ENCODE results near the gene AKAP6.
A peak's percentile ranks its signal among the peaks of the same experiment; 100 is the strongest.

AKAP6 gene

DNA sequence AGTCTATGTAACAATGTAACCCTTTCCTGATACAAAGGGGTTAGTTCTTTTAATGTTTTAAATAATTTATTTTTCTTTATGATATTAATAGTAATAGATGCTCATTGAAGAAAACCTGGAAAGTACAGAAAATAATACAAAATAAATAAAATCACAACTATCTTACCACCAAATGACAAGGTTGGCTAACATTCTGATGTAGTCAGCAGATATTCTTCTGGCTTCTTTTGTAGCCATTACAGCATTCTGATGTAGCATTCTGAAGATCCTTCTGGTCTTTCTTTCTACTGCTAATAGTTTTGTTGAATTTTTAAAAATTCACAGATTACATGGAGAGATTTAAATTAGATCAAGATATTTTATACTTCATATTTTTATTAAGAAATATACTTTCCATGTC, 301.6 kb downstream of the AKAP6 start:
- no peak for DNase-seq

DNA sequence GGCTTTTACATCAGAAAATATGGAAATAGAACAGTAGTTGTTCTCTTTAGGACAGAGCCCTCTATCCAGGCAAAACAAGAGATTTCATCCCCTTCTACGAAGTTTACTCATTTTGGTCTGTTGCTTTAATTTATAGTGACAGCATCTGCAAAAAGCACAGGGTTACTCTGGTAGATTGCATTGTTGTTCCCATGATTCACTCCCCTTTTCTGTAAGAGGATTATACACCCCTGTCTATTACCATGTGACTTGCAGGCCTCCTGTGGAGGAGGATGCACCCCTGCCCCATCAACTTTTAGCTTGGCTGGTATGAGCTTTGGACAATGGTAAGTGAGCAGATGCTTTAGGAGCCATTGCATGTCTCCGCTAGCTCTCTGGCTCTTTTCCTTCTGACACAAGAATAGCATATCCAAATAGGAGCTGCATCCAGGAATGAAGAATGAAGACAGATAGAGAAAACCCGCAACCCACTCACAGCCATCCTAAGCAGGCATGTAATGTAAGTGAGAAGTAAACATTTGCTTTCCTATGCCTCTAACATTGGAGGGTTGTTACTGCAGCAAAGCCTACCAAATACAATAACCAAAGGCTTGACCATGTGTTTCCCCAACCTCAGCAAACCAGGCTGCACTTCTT, 304.2 kb downstream of the AKAP6 start:
- DNase-seq = peak; percentile 18

DNA sequence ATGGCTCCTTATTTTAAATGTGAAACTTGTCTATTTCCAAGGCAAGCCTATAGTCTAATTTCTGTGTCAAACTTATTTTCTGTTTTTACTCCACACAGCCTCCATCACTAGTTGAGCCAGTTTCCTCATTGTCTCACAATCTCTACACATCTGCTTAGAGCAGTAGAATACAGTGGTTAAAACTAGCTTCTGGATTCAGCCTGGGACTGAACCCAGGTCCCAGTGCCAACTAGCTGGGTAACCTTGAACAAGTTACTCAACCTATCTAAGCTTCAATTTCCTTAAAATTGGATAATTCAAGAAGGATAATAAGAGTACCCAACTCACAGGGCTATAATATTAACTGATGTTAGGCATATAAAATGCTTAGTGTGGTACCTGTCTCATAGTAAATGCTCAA, 304.8 kb downstream of the AKAP6 start:
- DNase-seq = no peak

DNA sequence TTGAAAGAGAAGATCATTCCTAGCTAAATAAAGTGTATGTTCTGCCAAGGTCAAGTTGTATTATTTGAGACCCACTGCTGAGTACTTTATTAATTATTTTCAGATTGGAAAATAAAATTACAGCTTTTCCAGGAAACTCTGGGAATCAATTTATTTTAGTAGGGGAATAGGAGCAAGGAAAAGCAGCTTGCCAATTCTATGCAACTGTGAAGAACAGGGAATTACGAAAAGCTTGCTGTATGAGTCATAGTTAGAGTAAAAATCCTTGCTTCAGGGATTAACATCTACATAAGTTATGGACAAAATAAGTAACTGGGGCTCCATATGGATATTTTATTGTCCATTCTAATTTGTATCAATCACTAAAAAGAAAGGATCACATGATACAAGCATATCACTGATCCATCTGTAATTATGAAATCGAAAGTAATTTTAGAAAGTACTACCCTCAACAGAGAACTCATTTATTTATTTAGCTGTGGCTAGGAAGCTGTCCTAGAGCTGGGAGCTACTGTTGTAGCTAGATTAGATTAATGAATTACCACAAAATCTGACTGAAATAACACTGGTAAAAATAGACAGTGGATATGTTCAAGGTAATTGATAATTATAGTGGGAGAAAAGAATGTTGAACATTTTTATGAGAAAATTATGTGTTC, 306.1 kb downstream of the AKAP6 start:
- DNase-seq = peak; percentile 43

DNA sequence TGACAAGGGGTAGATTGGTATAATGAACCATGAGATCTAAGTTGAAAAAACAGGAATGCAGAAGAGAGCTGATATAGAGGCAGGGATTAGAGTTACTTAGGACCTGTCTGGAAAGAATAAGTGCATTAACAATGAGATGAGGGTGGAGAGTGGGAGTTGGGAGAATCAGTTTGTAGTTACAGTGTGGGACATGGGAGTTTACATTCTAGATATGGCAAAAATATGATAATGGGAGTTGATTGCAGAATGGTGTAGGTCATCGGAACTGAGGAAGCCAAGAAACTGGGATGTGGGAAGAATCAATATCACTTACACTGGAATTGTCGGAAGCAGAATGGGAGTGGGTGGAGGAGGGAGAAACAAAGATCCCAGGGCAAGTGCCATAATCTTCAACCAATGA, 308.5 kb downstream of the AKAP6 start:
- no peak for DNase-seq

DNA sequence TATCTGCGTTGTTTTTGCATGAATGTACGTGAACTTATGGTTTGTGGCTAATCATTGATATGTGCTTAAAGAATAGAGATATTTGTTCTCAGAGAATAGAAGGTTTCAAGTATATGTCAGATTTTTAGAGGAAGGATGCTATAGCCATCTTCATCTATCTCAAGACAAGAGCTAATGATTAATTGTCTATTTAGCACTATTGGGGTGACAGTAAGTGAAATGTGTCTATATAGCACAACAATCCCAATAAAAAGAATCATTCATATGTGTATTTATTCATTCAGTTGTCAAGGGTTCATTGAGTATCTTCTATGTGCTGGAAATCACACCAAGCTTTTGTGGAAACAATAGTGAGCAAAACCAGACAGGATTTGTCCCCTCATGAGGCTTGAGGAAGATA, 310.1 kb downstream of the AKAP6 start:
- no peak for DNase-seq

DNA sequence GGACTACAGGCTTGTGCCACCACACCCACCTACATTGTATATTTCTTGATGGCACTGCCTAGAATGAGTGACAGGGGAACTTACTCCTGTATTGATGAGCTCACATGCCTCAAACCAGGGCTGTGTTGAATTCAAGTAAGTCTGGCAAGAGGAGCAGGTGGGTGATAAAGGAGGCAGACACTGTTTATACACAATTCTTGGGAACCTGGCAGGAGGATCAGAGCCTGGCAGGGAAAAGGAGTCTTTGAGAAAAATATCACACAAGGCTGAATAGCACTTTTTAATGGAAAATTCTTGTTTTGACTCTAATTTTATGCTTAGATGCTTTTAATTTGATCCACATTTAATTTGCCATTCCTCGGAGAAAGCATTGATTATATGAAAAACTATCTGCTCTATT, 316.5 kb downstream of the AKAP6 start:
- DNase-seq = no peak

DNA sequence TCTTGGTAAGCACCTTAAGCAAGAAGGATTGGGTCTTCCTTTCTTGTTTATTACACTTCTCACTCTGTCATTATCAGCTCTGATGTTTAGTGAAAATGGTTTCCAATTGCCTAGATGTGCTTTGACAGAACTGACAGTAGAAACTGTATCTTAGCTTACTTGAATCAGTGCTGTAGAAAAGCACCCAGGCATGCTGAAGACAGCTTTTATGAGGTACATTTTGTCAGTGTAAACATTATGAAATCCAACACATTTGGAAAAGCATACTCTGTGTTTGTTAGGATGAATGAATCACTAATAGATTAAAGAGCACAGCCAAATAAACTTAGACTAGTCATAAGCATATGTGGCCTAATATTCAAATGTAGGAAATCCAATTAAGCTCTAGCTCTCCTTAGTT, 319.3 kb downstream of the AKAP6 start:
- no peak for DNase-seq

DNA sequence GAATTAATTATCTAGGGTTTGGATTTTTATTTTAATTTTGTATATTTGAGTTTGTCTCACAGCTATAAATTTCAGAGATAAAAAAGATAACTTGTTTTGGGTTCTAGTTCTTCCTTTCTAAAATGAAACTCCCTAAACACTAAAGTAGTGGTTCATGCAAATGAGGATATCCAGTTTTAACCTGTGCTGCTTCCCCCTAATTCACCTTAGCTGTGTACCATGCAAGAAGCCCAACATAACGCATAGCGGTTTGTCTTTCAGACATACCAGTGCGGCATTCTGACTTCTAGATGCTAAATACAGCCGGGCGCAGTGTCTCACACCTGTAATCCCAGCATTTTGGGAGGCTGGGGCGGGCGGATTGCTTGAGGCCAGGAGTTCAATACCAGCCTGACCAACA, 320.9 kb downstream of the AKAP6 start:
- no peak for DNase-seq

DNA sequence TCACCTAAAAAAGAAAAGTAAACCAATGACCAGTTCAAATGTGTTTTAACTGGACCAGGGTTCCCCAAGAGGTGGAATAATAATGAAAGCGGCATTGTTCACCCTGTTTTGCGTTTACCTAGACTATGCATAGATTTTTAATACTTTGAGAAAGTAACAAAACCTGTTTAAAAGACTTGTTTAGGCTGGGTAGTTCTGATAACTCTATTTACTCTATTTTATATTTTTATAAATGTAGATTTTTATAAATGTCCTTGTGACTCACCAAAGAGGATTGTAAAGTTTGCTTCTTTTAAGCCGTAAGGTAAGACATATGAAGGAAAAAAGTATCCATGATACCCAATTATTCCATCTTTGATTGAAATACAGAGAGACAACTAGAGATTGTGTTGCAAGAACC, 321.6 kb downstream of the AKAP6 start:
- no peak for DNase-seq

DNA sequence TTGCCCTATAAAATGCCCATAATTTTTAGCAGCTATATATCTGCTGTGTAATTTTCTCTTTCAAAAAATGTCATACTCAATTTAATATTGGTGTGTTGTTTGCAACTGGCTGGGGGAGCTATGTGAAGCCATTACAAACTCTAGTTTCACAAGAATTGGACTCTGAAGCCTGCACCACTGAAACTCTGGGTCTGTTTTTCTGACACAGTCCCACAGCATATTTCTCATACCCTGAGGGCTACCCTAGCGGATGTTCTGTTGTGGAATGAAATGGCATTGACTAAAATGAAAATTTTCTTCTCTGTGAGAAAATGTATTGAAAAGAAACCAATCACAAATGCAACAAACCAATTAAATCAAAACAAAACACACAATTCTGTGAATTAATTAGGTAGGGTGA, 325.0 kb downstream of the AKAP6 start:
- no peak for DNase-seq

DNA sequence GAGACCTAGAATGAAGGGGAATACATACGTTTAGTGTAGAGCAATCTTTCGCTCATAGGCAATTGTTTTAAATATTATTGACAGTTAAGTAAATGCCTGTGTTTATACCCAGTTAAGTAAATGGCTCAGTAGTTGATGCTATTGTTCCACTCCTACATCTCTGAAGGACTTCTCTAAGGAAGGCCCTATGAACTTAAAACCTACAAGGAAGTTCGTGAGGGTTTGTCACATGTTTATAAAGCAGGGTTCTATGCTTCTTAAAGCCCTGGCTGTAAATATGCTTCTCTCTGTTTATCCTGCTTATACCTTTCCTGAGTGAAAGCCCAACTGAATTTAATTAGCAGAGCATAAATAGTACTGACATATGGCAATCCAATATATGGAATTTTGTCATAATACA, 327.5 kb downstream of the AKAP6 start:
- DNase-seq = no peak

DNA sequence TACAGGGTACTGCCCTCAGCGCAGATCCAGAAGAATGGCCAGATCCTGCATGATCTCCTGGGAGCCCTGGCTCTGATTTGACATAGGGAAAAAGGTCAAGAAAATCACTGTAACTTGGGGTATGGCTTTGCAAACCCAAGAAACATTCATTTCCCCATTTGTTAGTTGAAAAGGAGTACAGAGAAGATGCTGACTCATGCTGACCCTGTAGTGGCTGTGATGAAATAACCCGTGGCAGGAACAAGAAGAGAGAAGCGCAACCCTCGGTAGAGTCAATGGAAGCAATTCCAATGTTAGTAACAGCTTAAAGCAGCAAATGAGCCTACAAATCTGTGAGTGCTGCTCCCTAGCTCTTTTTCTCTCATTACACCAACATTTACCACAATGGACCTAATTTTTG, 328.0 kb downstream of the AKAP6 start:
- peak; percentile 78 for DNase-seq

DNA sequence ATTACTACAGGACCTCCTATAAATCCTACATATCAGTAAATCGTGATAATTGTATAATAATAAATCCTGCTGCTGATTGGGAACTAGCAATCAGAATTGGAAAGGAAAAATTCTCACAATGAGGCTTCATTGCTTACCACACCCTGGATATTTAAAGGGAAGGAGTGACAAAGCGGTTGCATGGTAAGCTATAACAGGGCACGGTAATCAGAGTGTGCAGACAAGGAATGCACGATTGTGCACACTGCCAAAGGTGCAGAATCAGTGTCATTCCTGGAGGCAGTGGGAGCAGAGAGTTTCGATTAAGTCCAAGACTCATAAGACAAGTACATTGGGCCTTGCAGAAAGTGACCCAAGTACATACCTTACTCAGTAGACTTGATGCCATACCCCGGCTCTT, 332.1 kb downstream of the AKAP6 start:
- DNase-seq = no peak

DNA sequence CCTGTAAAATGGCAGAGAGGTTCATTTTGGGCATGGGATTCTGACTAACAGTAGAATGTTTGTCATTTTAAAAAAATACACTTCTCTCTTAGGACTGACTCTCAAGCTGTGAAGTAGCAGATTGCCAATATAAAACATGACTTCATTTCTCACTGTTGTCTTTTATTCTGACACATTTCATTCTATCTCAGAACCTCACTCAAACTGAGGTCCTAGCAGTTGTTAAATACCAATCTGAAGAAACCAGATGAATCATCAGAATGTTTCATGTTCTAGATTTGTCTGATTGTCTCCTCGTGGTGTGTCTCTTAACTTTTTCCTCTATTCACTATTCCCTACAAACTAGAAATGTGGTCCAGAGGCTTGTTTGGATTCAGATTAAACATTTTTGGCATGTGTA, 333.1 kb downstream of the AKAP6 start:
- DNase-seq = no peak

DNA sequence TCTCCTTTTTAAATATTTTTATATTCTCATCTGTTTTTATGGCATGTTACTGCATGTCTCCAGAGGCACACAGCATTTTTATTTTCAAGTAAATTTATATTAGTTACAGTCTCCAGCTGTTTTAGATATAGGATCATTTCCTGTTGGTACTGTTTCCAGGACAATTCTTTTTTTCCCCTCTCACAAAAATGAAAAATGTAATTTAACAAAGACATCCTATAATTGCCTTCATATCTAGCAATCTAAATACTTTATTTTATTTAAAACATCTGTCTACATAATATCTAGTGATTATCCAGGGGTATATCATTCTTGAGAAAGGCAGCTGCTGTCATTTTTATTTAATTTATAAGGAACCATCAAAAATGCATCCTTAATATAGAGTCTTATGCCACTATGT, 337.2 kb downstream of the AKAP6 start:
- no peak for DNase-seq

DNA sequence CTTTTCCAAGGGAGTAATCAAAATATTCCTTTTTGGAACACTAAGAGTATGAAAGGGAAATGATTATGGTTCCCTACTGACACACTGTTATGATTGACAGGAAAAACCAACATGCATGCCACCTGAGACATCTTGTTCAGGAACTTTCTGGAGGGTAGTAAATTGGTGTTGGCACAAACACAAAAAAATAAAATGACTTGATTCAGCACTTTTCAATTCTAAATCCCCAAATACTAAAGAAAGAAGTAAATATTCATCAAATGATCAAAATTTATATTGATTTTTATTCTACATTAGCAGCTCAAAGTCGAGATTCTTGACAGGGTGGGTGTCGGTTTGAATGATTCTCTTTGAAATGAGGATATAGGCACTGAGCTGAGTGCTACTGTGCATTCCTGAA, 338.2 kb downstream of the AKAP6 start:
- DNase-seq = no peak

DNA sequence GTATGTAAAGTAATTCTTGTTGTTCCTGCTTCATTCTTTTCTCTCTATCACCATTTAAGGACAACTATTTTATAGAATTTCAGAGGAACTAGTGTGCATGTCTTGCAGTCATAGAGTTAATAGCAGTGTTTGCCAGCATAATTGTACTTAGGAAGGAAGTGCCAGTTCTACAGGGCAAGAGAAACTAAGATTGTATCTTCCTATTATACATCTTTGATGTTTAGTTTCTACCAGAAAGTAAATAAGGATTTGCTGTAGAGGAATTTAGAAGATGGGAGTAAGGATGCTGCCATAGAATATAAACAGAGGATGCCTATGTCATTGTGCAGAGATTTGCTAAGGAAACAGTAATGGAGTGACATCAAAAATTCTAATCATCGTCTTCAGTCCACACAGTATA, 338.7 kb downstream of the AKAP6 start:
- no peak for DNase-seq

DNA sequence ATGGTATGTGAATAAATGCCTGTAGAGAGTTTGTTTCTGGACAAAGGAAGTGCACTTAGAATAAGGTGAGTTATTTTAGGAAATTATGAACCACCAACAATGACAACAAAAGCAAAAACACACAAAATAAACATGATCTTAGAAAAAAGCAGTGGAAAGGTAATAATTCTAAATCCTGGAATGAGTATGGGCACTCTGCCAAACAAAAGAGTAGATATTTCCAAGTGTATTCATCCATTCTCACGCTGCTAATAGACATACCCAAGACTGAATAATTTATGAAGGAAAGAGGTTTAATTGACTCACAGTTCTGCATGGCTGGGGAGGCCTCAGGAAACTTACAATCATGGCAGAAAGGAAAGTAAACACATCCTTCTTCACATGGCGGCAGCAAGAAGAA, 340.3 kb downstream of the AKAP6 start:
- DNase-seq = no peak

DNA sequence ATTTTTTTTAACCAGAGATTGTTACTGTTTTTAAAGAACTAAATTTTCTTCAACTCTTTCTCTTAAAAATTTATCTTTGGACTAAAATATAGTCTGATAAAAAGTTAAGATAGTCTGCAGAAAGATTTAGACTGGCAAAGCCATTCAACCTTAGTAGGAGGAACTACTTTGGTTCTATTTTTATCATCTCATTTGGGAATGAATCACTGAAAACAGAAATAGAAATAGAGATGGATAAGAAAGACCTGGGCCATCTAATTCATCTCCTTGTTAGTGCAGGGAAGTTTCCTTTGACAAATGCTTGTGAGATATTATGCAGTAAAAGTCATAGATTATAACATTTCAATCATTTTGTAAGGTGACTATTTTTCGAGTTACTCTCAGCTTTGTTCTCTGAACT, 346.3 kb downstream of the AKAP6 start:
- no peak for DNase-seq

DNA sequence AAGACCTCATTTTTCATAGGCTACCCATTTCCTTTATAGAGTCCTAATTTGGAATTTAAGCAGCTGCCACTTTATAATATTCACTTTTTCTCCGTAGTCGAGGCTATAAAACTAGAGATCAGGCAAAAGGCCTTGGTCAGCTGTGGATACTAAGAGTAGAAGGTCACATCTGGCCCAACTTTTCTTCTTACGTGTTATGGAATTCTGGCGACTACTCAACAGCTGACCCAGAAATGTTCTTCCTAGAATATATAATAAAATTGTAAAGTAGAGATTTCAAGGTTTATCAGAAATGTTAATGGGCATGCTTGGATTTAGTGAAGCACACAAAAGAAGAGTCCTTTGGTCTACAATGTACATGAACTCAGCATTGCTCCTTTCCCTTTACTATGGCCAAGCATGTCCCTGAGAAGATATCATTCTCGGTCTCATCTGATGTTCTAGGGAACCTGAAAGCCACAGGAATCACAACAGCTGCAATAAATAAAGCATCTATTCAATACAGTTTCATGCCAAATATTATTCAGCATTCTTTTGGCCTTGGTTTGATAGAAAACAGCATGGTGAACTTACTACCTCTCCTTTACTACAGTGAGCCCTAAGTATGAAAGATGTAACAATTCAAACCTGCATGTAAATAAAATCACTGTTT, 348.2 kb downstream of the AKAP6 start:
- DNase-seq = no peak

DNA sequence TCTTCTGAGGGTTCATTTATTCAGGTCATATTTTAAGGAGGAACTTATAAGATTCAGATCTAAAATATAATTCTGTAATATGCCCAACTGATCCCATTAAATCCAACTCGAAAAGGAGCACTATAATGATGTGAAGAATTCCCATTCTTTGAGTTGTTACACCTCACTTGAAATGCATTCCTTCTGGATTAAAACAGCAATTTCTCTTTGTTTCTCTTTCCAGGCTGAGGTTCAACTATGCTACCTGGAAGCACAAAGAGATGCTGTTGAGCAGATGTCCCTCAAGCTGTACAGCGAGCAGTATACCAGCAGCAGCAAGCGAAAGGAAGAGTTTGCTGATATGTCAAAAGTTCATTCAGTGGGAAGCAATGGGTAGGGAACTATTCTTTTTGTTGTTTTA, 349.0 kb downstream of the AKAP6 start:
- no peak for DNase-seq

DNA sequence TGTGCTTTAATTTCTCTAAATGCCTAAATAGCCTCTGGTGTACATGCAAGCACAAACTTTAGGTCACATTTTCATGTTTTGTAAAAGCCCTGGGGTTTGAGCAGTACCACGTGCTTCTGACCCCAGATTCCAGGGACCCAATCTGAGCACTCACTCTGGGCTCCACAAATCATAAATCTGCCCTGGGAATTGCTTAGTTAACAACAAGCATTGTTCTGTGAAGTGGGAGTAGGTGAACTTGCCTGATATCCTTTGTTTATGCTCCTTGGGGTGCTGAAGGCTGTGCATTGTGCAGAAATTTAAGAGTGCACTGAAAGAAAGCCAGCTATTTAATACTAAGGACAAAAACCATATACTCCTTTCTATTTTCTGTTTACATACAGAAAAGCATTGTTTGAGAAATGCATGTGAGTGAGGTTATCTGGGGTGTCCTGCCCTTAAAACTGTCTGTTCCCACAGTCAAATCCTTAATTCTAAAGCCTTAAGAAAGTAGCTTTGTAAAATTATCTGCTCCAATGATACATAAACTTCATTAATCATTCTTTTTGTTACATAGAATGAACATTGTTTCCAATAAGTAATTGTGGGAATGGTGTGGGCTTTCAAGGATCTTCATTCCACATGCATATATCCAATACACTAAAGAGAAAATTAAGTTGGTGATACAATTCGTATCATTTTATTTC, 351.0 kb downstream of the AKAP6 start:
- DNase-seq = no peak

DNA sequence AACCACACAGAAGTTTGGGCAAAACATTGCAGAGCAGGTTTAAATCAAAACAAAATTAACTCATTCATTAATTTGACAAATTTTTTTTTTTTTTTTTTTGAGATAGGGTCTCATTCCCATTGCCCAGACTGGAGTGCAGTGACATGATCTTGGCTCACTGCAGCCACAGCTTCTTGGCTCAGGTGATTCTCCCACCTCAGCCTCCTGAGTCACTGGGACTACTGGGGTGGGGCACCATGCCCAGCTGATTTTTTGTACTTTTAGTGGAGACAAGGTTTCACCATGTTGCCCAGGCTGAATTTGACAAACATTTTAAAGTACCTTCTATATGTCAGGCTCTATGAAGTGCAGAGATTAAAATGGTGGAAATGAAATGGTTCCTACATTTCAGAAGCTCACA, 352.5 kb downstream of the AKAP6 start:
- no peak for DNase-seq

All from OCI-M1 (cell line).